ENCODE data around the gene CLEC14A.

The CLEC14A gene

DNA sequence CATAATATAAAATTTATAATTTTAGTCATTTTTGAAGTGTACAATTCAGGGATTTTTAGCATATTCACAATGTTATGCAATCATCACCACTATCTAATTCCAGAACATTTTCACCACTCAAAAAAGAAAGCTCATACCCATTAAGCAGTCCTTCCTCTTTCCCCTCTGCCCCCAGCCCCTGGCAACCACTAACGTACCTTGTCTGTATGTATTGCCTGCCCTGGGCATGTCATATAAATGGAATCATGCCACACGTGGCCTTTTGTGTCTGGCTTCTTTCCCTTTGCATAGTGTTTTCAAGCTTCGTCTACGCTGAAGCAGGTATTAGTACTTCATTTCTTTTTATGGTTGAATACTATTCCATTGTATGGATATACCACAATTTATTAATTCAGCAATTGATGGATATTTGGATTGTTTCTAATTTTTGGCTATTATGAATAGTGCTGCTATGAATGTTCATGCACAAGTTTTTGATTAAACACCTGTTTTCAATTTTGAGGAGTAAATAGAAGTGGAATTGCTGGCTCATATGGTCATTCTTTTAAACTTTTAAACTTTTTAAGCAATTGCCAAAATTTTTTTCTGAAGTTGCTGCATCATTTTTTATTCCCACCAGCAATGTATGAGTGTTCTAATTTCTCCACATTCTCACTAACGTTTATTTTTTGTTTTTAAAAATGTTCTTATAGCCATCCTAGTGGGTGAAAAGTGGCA, 49.8 kb downstream of the CLEC14A start:
- no peak overlapping the region for H3K4me3 ChIP-seq (ENCODE audit: low read depth, low read length)
- TF ChIP-seq, protein P1, sequence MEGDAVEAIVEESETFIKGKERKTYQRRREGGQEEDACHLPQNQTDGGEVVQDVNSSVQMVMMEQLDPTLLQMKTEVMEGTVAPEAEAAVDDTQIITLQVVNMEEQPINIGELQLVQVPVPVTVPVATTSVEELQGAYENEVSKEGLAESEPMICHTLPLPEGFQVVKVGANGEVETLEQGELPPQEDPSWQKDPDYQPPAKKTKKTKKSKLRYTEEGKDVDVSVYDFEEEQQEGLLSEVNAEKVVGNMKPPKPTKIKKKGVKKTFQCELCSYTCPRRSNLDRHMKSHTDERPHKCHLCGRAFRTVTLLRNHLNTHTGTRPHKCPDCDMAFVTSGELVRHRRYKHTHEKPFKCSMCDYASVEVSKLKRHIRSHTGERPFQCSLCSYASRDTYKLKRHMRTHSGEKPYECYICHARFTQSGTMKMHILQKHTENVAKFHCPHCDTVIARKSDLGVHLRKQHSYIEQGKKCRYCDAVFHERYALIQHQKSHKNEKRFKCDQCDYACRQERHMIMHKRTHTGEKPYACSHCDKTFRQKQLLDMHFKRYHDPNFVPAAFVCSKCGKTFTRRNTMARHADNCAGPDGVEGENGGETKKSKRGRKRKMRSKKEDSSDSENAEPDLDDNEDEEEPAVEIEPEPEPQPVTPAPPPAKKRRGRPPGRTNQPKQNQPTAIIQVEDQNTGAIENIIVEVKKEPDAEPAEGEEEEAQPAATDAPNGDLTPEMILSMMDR (IDR thresholded peaks at IDR 0.05; ENCODE audit: low read depth, low read length), result no peak

DNA sequence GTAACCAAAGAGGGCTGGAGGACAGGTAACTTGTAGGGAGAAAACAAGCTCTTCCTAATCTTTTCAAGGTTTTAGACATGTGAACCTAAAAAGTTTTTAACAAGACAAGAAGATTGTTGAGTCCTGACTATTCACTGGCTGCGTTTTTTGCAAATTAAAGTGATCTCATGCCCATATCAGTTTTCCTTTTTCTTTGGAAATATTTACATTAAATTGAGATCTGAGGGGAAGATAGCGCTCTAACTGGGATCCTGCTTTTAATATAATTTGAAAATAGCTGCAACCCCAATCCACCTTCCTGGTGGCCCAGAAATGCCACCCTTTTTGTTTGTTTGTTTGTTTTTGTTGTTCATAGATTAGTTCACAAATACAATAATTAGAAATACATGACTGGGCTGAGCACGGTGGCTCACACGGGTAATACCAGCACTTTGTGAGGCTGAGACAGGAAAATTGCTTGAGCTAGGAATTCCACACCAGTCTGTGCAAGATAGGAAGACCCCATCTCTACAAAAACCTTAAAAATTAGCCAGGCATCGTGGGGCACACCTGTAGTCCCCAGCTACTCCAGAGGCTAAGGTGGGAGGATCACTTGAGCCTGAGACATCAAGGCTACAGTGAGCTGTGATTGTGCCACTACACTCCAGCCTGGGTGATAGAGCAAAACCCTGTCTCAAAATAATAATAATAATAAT, 50.6 kb downstream of the CLEC14A start:
- TF ChIP-seq, protein P1 (IDR thresholded peaks at IDR 0.05; ENCODE audit: low read depth, low read length), result no peak
- H3K4me3 ChIP-seq (ENCODE audit: low read depth, low read length), result no peak overlapping the region

DNA sequence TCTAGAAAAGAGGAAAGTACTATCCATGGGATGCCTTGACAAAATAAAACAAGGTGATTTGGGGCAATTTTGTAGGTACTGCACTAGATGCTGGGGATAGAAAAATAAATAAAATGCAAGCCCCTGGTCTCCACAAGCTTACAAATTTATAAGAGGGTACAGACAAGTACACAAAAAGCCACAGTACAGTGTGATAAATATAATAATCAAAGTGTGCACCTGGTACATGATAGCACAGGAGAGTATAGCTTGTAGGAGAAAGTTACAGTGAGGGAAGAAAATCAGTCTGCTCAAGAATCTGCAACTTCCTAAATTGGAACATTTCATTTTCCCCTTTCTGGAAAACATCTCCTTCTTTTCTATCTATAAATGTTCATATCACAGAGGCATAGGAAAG, 51.2 kb downstream of the CLEC14A start:
- no peak overlapping the region for H3K4me3 ChIP-seq (ENCODE audit: low read depth, low read length)
- TF ChIP-seq, protein P1 (IDR thresholded peaks at IDR 0.05; ENCODE audit: low read depth, low read length), result no peak

Data from WI38 (cell line).